SK-N-SH treated with all-trans-retinoic acid at 6 μM for 48 hours (cell line): ENCODE data around the gene CDH8.

Experiments
- ARNTL ChIP-seq: fragments of 450-650 bp; formaldehyde crosslinking; IDR thresholded peaks from 2 replicates; pipeline ENCODE4 v1.5.0; 2020; ENCODE audit warnings: low read depth, mild to moderate bottlenecking, moderate library complexity, borderline replicate concordance
- GLIS3 ChIP-seq: fragments of 250-450 bp; sonication (Bioruptor Pico); IDR thresholded peaks from 2 replicates; pipeline ENCODE4 v1.5.0; 2020; ENCODE audit warnings: mild to moderate bottlenecking, moderate library complexity
- OSR1 ChIP-seq: fragments of 250-450 bp; sonication (Bioruptor Pico); IDR thresholded peaks from 2 replicates; pipeline ENCODE4 v1.8.0; 2022; ENCODE audit warnings: moderate library complexity, mild to moderate bottlenecking, inconsistent platforms
- PATZ1 ChIP-seq: fragments of 250-450 bp; sonication (Bioruptor Pico); IDR thresholded peaks from 2 replicates; pipeline ENCODE4 v1.8.0; 2020; ENCODE audit warnings: mild to moderate bottlenecking, moderate library complexity, borderline replicate concordance
- TCF4 ChIP-seq: fragments of 250-450 bp; sonication (Bioruptor Pico); IDR thresholded peaks from 2 replicates; pipeline ENCODE4 v1.8.0; 2021; ENCODE audit warnings: mild to moderate bottlenecking, moderate library complexity, borderline replicate concordance
- ZC3H10 ChIP-seq: fragments of 250-450 bp; sonication (Bioruptor Pico); IDR thresholded peaks from 2 replicates; pipeline ENCODE4 v1.5.1; 2021; ENCODE audit warnings: mild to moderate bottlenecking, moderate library complexity
- ZFP3 ChIP-seq: fragments of 250-450 bp; sonication (Bioruptor Pico); IDR thresholded peaks from 2 replicates; pipeline ENCODE4 v1.5.0; 2020; ENCODE audit warnings: mild to moderate bottlenecking, moderate library complexity

GRCh38 chr16:61834082-61834481 is 202.2 kb downstream of the CDH8 start:
- TF ChIP-seq TCF4 (CRISPR knock-in tag) (no peak), PATZ1 (CRISPR knock-in tag) (no peak), ARNTL (CRISPR knock-in tag) (no peak), ZFP3 (no peak), GLIS3 (CRISPR knock-in tag) (no peak), OSR1 (CRISPR knock-in tag) (no peak), ZC3H10 (CRISPR knock-in tag) (no peak)
